ENCODE data around the gene PSMD1. TPM values are rescaled to one million over a fixed set of nuclear protein-coding genes. Genes with fewer than 3 reads are reported as not detected.
"Not testable (repeated sequence)": the region's sequence is repeated elsewhere in the genome, so short reads cannot be mapped to it uniquely, and the experiment has no call there.

The PSMD1 gene
- total and polyA plus RNA-seq, 12 donors, result 39.8 to 113 (median 94.0) TPM

DNA sequence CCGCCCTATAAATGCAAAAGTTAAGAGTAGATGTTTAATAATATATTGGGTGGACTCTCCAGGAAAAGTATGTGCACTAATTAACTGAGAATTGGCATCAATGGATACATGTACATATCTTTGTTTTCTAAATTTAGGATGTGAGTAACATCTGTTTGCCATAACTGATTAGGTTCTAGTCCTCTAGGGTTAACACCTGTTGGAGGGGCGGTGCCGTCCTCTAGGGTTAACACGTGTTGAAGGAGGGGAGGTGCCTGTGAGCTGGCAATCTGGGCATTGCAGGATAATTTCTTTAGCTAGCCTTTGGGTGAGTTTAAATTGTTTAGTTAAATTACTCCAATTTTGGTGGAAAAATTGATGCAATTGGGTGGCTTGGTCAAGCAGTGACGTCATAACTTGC lies 37.3 kb downstream of the PSMD1 start:
- Histone ChIP-seq H3K4me3 (no peak overlapping the region), H3K27me3 (no peaks in the 10 kb centered on the region), H3K27ac (no peak overlapping the region), H3K9me3 (peaks cover 0 to 12% (median 5%) of the 10 kb centered on the region in 11 donors), H3K4me1 (peaks cover 0 to 5% (median 0%) of the 10 kb centered on the region in 9 donors), H3K36me3 (peaks cover 0 to 92% (median 25%) of the 10 kb centered on the region in 9 donors)
- WGBS, 2 donors, result 84 to 92% methylated on average over 5 of the region's 5 CpGs
- no peak for DNase-seq
- ATAC-seq, result no peak
- intact Hi-C loops (cut with DNase I), result no loop called here
- TF ChIP-seq, protein P1, sequence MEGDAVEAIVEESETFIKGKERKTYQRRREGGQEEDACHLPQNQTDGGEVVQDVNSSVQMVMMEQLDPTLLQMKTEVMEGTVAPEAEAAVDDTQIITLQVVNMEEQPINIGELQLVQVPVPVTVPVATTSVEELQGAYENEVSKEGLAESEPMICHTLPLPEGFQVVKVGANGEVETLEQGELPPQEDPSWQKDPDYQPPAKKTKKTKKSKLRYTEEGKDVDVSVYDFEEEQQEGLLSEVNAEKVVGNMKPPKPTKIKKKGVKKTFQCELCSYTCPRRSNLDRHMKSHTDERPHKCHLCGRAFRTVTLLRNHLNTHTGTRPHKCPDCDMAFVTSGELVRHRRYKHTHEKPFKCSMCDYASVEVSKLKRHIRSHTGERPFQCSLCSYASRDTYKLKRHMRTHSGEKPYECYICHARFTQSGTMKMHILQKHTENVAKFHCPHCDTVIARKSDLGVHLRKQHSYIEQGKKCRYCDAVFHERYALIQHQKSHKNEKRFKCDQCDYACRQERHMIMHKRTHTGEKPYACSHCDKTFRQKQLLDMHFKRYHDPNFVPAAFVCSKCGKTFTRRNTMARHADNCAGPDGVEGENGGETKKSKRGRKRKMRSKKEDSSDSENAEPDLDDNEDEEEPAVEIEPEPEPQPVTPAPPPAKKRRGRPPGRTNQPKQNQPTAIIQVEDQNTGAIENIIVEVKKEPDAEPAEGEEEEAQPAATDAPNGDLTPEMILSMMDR (IDR thresholded peaks at IDR 0.05), result no peak

DNA sequence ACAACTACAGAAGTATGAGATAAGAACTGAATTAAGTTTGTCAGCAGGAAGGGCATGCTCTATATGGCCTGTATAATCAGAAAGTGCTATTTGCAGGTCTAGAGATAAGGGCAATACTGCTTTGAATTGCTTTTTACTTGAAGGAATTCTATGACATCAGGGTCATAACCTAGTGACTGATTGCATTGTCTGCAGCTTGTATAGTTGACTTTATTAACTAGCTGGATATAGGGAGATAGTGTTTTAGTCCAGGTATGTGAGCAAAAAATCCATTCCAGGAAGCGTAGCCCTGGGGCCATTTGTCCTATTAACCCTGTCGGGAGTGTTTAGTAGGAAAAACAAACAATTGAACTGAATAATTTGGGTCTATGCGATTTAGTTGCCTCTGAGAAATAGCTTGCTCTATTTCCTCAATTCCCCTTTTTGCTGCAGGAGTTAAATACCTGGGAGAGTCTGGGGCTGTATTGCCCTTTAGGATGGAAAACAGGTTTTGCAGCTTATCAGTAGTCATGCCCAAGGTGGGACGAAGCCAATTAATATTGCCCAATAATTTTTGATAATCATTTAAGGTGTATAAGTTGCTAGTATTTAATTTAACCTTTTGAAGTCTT lies 38.2 kb downstream of the PSMD1 start:
- DNase-seq (no peak), ATAC-seq (no peak)
- H3K27me3 ChIP-seq, result no peaks in the 10 kb centered on the region
- peaks cover 0 to 92% (median 26%) of the 10 kb centered on the region in 9 donors for H3K36me3 ChIP-seq
- H3K27ac ChIP-seq, result no peak overlapping the region
- intact Hi-C loops (cut with DNase I), result no loop called here
- H3K9me3 ChIP-seq, result peaks cover 0 to 21% (median 13%) of the 10 kb centered on the region in 11 donors
- TF ChIP-seq, protein P1 (IDR thresholded peaks at IDR 0.05), result no peak
- WGBS, 2 donors, result 94% methylated on average over 4 of the region's 4 CpGs
- H3K4me1 ChIP-seq, result peaks cover 0 to 5% (median 0%) of the 10 kb centered on the region in 9 donors
- no peak overlapping the region for H3K4me3 ChIP-seq

DNA sequence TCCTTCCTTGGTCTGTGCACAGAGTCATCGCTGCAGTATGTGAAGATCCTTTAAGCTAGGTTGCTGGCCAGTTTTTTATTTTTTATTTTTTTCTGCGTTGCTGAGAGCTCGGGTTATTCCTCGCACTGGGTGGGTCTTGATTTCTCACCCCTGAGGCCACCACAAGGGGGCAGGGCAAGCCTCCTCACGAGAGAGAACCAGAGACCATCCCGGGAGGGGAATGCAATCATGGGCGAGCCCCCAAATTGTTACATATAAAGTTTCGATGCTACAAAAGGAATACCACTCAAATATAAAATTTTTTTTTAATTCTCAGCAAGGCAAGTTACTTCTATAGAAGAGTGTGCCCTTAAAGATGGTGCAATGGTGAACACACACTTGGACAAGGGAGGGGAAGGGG lies 43.3 kb downstream of the PSMD1 start:
- ATAC-seq (no peak), DNase-seq (no peak)
- peaks cover 0 to 15% (median 0%) of the 10 kb centered on the region in 9 donors for H3K4me1 ChIP-seq
- peaks cover 0 to 33% (median 21%) of the 10 kb centered on the region in 11 donors for H3K9me3 ChIP-seq
- intact Hi-C loops (cut with DNase I), result loop anchor here in 7 of 10 donors (5.0 to 10.0 kb wide), 7 partner anchors 95 to 355 kb away; partner anchors contain the start of gene ARMC9 (in 1 of the 7)
- H3K4me3 ChIP-seq, result no peak overlapping the region
- H3K36me3 ChIP-seq, result peaks cover 0 to 79% (median 33%) of the 10 kb centered on the region in 9 donors
- no peaks in the 10 kb centered on the region for H3K27me3 ChIP-seq
- H3K27ac ChIP-seq, result no peak overlapping the region
- WGBS, 2 donors, result 98 to 99% methylated on average over 8 of the region's 8 CpGs
- TF ChIP-seq, protein P1 (IDR thresholded peaks at IDR 0.05), result no peak

DNA sequence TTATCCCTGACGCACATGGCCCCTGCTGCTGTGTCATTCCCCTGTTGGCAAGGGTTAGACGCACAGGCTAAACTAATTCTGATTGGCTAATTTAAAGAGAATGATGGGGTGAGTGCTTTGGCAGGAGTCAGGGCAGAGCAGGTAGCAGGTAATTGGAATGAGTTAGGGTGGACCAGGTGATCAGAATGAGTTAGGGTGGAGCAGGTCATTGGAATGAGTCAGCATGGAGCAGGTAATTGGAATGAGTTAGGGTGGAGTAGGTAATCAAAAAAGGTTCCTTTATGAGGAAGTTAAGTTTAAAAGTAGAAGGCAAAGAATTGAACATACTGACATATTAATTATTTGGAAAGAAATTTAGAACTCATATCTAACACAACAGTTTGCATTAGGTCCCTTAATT lies 43.7 kb downstream of the PSMD1 start:
- not testable (repeated sequence) for DNase-seq, H3K27ac ChIP-seq, H3K4me3 ChIP-seq, H3K27me3 ChIP-seq, ATAC-seq
- peaks cover 0 to 33% (median 21%) of the 10 kb centered on the region in 11 donors for H3K9me3 ChIP-seq
- intact Hi-C loops (cut with DNase I), result loop anchor here in 7 of 10 donors (5.0 to 10.0 kb wide), 7 partner anchors 94 to 354 kb away; partner anchors contain the start of gene ARMC9 (in 1 of the 7)
- 98 to 99% methylated on average over 2 of the region's 2 CpGs for WGBS, 2 donors
- H3K36me3 ChIP-seq, result peaks cover 0 to 75% (median 33%) of the 10 kb centered on the region in 9 donors
- peaks cover 0 to 15% (median 0%) of the 10 kb centered on the region in 9 donors for H3K4me1 ChIP-seq

DNA sequence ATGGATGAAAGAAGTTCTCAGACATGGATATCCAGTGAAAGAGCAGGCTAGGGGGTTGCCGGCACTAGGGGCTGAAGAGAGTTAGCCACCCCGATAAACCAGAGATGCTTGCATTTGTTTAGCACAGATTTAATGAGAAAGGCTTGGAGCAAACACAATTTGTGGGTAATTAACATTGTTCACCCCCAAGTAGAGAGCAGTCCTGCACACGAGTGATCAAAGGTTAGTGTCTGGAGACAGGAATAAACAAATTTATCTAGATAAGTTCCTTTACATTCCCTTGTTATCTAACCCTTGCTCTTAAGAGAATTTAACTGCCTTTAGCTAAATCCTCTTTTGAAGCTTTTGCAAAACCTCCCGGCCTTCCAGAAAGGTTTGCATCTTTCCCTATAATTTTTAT lies 44.3 kb downstream of the PSMD1 start:
- intact Hi-C loops (cut with DNase I), result loop anchor here in 7 of 10 donors (5.0 to 10.0 kb wide), 7 partner anchors 94 to 354 kb away; partner anchors contain the start of gene ARMC9 (in 1 of the 7)
- Histone ChIP-seq H3K4me1 (peaks cover 0 to 15% (median 0%) of the 10 kb centered on the region in 9 donors), H3K27me3 (no peaks in the 10 kb centered on the region), H3K36me3 (peaks cover 0 to 72% (median 33%) of the 10 kb centered on the region in 9 donors), H3K27ac (no peak overlapping the region), H3K9me3 (peaks cover 0 to 33% (median 21%) of the 10 kb centered on the region in 11 donors), H3K4me3 (no peak overlapping the region)
- 95% methylated on average over 4 of the region's 4 CpGs for WGBS, 2 donors
- TF ChIP-seq, protein P1 (IDR thresholded peaks at IDR 0.05), result no peak
- ATAC-seq (no peak), DNase-seq (no peak)
